IPS DF 4.7 (cell line): ENCODE data around the gene CHKA.

Experiments
- DNase-seq: peaks from one replicate; pipeline ENCODE4 v3.0.0-alpha.2; 2013; ENCODE audit warnings: low spot score; ENCODE audit errors: extremely low read depth

CHKA gene

DNA sequence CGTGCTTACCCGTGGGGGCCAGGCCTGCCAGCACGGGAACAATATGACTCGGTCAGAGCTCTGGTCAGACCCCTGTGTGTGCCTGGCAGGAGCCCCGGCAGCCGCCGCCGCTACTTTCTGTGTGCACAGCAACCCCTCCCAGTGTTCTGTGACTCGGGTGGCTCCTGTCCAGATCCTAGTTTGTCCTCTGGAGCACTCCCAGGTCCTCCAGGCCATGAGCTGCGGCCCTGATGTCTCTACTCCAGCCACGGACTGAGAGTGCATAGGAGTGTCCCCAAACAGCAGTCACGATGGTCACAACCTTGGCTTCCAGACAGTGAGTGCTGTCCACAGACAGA is 87.5 kb downstream of the CHKA start:
- DNase-seq: no peak

DNA sequence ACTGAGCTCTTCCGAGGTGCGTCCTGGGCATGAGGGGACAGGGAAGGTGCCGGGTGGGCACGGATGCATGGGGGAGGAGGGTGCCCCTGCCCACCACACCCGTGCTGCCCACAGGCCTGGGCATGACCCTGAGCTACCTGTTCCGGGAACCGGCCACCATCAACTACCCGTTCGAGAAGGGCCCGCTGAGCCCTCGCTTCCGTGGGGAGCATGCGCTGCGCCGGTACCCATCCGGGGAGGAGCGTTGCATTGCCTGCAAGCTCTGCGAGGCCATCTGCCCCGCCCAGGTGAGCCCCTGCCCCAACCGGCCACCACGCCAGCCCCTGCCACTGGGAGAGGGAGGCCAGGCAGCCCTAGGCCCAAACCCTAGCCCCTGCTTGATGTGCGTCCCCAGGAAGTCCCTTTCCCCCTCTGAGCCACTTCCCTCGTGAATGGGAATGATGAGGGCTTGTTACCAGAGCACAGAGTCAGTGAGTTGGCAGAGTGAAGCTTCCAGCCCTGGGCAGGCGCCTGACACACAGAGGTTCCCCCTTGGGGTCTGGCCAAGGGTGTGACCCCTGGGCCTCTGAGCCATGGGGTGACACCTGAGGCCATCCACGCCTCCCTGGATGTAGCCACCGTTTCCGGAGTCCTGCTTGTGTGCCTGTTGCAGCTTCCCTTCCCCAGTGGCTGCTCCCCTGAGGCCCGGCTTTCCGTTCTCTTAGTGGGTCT is 88.0 kb downstream of the CHKA start:
- no peak for DNase-seq

DNA sequence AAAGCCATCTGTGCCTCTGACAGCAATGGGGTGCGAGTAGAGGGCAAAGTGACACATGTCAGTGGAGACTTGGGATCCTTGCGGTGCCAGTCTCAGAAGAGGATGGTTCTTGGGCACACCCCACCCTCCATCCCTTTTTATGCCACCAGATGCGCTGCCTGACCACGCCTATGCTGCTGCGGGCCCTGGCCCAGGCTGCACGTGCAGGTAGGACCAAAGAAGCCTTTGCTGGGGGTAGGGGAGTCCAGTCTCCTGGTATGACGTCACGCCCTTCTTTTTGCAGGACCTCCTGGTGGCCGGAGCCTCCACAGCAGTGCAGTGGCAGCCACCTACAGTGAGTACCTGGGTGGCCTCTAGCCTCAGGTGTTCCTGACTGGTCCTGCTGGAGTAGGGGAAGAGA is 89.2 kb downstream of the CHKA start:
- DNase-seq: no peak

DNA sequence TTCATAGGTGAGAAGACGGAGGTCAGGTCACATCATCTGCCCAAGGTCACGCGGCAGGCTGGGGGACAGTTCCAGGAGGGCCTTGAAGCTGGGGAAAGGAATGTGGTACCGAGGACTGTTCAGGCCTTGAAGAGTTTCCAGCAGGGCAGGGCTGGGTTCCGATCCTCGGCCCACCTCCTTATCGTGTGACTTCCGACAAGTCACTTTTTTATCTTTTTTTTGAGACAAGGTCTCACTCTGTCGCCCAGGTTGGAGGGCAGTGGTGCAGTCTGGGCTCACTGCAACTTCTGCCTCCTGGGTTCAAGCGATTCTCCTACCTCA is 90.1 kb downstream of the CHKA start:
- DNase-seq: no peak

DNA sequence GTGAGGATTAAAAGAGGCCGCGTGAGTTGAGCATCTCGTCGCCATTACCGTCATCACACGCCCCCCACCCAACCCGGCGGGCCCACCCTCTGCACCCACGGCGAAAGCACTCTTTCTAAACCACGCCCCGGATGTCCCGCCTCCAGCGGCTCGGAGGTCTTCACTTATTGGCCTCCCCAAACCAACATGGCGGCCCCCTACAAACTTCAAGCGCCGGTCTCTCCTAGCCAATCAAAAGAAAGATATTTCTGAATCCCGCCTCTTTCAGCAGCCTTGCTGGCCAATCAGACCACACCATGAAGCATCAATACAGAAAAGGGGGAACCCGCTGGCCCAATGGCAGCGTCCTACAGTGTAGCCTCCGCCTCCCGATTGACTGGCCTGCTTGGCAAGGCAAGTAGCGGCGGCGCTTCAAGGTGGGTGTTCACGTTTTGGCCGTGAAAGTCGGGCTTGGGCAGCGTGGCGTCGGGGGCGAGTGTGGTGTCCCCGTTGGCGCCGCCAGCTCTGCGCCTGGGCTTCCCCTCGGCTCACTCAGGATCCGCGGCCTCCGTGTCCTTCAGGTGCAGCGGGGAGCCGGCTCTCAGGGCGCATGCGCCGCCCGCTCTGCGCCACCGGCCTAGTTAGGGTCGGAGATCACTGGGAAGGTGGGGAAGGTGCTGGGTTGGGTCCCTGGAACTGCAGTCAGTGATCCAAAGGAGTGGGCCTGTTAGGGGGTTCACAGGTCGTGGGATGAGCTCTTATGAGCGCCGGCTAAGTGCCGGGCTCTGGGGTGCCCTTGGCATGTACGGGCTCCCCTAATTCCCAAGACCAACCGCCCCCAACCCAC is 90.7 kb downstream of the CHKA start, which contains the start of gene NDUFS8:
NDUFS8 (plus strand) TSS at position 364 of the 826 bp plus-strand sequence. CDS start 1,471 bp downstream, outside the sequence.
- DNase-seq: peak; percentile 96

DNA sequence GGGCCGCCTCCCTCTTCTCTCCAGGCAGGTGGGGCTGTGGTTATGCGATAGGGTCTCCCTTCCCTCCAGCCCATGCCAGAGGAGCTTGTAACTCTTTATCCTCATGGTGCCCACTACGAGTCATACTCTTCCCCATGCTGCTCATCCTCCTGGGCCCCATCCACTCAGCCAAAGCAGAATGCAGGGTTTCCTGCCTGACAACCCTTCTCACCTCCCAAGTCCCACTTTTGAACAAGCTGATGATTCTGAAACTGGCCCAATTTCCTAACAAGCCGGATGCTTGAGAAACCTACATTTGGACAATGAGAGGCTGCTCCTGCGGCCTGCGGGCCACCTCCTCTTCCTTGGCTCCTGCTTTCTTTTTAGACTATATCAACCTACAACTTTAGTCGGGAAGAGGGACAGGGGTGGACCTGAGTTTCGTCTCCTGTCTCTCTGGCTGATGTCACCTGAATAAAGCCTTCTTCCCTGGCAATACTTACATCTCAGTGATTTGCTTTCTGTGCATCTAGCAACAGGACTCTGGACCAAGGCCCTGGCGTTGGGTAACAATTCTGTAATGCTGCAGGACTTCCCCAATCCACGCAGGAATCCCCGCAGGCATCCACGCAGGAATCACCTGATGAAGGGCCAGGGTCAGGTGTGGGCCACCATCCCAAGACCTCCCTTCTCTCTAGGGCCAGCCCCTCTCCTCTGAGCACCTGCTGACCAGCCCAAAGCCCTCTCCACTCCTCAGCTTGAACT is 92.2 kb downstream of the CHKA start:
- no peak for DNase-seq

DNA sequence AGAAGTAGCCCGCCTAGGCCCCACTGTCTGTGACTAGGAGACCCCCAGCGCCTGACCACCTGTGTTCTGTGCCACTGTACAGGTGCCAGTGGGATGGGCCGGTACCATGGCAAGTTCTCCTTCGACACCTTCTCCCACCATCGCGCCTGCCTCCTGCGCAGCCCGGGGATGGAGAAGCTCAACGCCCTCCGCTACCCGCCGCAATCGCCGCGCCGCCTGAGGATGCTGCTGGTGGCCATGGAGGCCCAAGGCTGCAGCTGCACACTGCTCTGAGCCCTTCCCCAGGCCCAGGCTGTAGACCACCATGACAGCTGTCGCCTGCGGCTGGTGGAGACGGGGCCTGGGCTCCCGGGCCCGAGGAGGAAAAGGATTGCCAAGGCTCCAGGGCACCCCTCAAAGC is 93.5 kb downstream of the CHKA start:
- DNase-seq: no peak

DNA sequence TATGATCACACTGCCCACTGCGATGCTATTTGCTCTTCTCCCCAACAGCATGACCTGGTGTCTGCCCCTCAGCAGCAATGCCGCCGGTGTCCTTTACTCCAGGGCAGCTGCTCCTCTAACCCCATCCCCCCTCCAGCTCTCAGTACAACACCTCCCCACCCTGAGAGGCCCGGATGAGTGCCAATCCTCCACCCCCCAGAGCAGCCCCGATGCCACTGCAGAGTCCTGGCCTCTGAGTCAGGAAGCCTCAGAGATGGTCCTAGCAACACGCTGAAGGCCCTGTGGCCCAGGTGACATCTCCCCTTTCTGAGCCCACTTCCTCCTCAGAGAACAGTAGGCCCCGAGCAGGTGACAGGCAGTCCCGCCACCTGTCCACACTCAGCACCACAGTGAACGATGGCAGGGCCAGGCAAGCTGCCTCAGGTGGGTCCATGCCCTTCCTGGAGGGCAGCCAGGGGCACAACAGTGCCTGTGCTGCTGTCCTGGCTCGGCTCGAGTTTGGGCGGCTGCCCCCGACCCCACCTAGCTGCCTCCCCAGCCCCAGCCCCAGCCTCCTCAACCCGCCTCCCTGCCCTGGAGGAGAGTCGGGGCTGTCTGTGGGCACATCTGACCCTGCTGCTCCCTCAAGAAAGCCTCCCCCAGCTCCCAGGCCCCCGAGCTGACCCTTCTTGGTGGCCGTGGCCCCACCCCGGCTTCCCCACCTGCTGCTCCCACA is 94.6 kb downstream of the CHKA start:
- no peak for DNase-seq

DNA sequence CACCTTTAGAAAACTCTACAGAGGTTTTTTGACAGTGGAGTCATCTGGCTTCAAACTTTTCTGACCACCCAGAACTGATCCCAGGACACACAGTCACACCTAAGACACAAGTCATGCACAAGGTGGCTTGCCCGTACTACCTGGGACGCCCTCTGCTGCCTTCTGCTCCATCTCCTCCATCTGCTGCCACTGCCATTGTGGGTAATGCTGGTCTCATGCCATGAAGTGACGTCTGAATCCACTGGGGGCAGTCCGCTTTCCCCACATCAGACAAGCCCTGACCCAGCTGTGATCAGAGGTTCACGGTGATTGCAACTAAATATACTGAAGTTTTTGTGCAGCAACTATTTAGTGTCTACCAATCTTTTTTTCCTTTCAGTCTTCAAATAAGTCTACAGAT is 96.1 kb downstream of the CHKA start:
- no peak for DNase-seq

DNA sequence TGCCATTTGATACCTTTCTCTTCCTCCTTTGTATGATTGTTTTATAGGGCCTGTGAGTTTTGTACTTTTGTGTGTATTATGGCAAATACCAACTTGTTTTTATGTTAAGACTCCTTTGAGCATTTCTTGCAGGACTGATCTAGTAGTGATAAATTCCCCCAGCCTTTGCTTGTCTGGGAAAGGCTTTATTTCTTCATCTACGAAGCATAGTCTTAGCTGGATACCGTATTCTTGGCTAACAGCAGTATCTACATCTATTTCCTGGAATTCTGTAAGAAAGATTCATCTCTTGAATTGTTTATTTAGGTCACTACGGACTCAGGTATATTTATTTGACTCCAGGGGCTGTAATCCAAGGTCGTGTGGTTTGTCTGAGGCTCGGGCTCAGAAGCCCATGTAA is 96.7 kb downstream of the CHKA start:
- no peak for DNase-seq

DNA sequence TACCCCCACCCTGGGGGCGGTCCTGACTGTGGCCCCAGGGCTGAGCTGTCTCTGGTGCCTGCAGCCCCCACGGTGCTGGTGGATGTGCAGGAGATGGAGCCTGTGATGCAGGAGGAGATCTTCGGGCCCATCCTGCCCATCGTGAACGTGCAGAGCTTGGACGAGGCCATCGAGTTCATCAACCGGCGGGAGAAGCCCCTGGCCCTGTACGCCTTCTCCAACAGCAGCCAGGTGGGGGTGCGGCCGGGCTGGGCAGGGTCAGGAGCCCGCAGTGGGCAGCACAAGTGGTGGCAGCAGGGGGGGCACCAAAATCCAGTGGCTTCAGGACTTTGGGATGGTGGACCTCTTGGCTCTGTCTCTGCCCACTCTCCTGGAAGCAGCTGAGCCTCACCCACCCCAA is 98.7 kb downstream of the CHKA start:
- DNase-seq: no peak

DNA sequence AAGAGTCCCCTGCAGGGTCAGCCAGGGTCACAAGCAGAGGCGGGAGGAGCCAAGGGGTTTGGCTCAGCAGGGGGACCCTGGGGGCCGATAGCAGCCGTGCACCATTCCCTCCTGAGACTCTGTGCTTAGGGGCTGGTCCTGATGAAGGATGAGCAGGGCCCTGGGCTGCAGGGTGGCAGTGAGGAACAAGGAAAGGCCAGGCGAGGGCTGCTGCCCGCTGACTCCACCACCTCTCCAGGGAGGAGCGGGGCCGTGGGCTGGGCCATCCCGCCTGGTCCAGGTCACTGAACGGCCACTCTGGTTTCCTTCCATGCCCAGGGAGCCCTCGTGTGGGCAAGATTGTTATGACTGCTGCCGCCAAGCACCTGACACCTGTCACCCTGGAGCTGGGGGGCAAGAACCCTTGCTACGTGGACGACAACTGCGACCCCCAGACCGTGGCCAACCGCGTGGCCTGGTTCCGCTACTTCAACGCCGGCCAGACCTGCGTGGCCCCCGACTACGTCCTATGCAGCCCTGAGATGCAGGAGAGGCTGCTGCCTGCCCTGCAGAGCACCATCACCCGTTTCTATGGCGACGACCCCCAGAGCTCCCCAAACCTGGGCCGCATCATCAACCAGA is 99.9 kb downstream of the CHKA start:
- DNase-seq: no peak

DNA sequence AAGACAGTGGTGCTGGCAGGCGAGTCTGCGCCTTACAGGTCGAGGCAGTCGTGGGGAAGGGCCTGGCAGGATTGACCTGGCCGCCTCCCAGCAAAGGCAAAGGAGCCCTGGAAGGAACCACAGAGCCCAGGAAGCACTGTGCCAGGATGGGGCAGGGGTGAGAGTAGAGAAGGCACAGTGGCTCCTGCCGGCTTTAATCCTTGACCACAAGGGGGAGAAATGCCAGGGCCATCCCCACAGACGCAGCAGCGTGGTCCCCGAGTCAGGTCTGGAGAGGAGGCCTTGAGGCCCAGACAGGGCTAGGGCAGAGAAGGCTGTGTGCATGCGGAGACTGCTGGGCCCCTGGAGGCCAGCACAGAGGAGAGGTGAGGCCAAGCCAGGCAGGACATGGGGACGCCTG is 100.6 kb downstream of the CHKA start:
- DNase-seq: no peak

DNA sequence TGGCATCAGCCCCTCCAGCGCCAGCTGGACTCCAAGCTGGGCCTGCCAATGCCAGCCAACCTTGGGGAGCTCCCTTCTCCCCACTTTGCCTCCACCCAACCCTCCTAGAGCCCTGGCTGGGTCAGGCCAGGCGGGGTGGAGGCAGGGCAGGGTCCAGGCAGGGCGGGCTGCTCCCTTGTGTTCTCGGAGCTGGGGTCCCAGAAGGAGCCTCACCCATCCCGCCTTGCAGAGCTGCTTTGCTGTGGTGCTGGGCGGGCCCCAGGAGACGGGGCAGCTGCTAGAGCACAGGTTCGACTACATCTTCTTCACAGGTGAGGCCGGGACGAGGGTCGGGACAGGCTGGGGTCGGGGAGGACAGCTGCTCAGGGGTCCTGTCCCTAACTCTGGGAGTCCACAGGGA is 101.7 kb downstream of the CHKA start:
- DNase-seq: no peak

DNA sequence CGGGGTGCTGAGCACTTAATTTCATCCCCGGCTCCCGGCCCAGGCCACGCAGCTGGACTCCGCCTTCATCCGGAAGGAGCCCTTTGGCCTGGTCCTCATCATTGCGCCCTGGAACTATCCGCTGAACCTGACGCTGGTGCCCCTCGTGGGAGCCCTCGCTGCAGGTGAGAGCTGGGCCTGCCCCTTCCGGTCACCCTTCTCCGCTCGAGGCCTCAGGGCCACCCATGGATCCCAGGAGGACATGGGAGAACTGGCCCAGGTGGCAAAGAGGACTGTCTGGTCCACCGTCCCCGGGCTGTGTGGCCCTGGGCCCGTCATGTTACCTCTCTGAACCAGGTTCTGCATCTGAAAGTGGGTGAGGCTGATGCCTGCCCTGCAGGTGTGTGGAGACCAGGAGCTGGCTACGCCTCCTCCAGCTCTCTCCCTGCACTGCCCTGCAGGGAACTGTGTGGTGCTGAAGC is 102.4 kb downstream of the CHKA start:
- no peak for DNase-seq

DNA sequence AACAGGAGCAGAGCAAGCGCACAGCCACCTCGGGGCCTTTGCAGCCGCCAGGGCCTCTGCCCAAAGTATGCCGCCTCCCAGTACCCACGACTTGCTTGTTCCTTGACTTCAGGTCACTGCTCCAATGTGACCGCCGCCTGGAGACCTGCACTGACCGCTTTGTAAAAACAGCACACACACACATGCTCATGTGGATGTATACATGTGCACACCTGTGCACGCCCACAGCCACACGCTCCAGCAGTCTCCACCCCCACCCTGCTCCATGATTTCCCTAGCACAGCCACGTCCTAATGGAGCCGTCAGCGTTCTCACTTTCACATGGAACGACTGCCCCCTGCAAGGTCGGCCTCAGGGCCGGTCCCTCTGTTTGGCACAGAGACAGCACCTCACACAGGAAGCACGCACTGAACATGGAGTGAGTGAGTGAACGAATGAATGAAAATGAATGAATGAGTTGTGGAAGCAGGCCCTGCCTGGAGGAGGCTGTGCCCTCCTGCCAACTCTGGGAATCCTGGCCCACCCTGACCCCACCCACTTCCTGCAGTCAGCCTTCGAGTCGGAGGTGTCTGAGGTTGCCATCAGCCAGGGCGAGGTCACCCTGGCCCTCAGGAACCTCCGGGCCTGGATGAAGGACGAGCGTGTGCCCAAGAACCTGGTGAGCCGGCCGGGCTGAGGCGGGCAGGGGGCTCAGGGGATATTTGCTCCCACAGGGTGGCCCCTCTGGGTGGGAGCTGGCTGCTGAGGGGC is 103.0 kb downstream of the CHKA start:
- no peak for DNase-seq

DNA sequence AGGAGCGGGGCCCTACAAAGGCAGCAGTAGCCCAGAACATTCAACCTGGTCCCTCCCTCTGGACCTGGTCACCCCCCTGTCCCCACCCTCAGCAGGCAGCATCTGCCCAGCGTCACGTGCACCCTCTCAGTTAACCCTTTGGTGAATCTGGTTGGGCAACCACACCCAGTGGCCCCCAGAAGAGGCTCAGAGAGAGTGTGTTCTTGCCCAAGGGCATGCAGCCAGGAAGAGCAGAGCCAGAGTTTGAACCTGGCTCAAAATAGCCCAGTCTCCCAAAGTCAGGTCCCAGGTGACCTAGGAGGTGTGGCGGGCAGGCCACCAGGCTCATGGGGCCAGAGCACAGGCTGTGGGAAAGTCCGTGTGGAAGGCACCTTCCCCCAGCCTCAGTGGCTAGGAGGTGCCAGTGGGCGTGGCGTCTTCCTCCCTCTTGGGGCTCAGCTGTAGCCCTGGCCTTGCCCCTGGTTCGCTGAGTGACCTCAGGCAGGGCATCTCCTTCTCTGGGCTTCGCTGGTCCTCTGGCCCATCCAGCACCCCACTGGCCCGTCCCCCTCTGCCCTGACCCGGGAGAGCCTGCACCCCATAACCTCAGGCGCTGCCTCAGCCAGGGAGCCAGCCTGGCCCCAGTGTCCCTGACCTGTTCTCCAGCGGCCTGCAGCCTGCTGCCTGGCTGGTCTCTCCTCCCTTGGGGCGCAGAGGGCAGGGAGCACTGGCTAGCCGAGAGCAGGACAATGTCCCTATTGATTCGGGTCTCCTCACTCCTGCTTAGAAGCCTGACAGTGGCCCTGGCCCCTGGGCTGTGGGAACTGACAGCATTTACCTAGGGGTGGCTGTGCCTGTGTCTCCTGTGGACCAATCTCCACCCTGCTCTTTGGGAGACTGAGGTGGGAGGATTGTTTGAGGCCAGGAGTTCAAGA is 104.0 kb downstream of the CHKA start:
- DNase-seq: no peak

DNA sequence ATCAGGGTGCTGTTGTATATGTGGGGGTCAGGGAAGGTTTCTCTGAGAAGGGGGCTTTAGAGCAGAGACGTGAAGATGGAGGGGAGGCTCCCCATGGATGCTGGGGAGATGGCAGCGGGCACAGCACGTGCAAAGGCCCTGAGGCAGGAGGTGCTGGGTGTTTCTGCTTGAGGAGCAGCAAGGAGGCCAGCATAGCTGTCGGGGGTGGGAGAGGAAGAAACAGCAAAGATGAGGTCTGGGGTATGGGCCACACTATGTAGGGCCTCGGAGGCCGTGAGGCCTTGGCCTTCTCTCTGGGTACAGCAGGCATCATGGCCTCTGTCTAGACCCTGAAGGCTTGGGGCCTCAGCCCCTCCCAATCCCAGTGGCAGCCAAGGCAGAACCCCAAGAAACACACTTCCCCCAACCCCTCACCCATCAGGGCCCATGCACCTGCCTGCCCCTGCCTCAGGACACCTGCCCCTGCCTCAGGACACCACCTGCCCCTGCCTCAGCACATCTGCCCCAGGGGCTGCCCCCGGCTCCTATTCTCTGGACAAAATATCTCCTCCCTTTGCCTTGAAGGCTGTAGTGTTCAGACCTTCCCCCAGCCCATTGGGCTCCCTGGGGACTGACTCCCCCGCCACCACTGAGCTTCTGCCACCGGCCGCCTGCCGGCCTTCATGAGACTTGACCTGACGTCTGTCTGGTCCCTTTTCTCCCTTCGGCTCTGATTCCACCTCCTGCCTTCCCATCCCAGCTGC is 104.9 kb downstream of the CHKA start:
- DNase-seq: no peak

DNA sequence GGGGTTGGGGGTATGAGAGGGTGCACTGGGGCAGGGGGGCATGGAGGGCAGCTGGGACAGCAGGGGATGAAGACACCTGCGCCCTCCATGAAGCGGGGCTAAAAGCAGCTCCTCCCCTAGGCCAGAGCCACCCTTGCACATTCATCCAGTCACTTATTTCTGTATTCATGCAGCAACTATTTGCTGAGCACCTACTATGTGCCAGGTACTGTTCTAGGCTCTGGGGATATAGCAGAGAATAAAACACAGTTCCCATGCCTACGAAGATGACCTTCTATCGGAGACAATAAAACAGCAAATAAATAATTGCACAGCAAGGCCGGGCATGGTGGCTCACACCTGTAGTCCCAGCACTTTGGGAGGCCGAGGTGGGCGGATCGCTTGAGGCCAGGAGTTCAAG is 105.7 kb downstream of the CHKA start:
- no peak for DNase-seq
